ENCODE data around the gene CALR3.
"Not testable (repeated sequence)": the region's sequence is repeated elsewhere in the genome, so short reads cannot be mapped to it uniquely, and the experiment has no call there.

Gene CALR3

GRCh38 chr19:16452325-16452724 is 43.6 kb downstream of the CALR3 start:
- Histone ChIP-seq H3K4me2 (ENCODE audit: low read depth, low read length, poor library complexity, severe bottlenecking) (no peak overlapping the region), H3K9ac (ENCODE audit: low read depth, low read length, poor library complexity, severe bottlenecking) (no peak overlapping the region), H2AFZ (ENCODE audit: low read length) (no peak overlapping the region), H3K79me2 (ENCODE audit: insufficient read depth, low read length) (peaks cover 89% of the 10 kb centered on the region), H3K36me3 (ENCODE audit: insufficient read depth, low read length) (no peaks in the 10 kb centered on the region), H3K4me3 (ENCODE audit: low read length, poor library complexity, severe bottlenecking) (no peak overlapping the region), H3F3A (ENCODE audit: low read depth) (no peaks in the 10 kb centered on the region), H3K9me3 (ENCODE audit: insufficient read depth, low read depth, low read length) (no peaks in the 10 kb centered on the region), H3K9me2 (replicated peaks; ENCODE audit: low read depth, low read length) (no peaks in the 10 kb centered on the region), H4K20me1 (ENCODE audit: insufficient read depth, low read length, poor library complexity, severe bottlenecking) (peaks cover 15% of the 10 kb centered on the region), H3K27me3 (ENCODE audit: insufficient read depth, low read length, poor library complexity, severe bottlenecking) (no peaks in the 10 kb centered on the region), H3K4me1 (ENCODE audit: insufficient read depth, low read length, poor library complexity, severe bottlenecking) (peaks cover 22% of the 10 kb centered on the region)
- TF ChIP-seq CTCF (conservative IDR thresholded peaks at IDR 0.05; ENCODE audit: low read length): no peak
- no peak for TF ChIP-seq EZH2phosphoT487 (IDR thresholded peaks at IDR 0.05; ENCODE audit: borderline replicate concordance)

DNA sequence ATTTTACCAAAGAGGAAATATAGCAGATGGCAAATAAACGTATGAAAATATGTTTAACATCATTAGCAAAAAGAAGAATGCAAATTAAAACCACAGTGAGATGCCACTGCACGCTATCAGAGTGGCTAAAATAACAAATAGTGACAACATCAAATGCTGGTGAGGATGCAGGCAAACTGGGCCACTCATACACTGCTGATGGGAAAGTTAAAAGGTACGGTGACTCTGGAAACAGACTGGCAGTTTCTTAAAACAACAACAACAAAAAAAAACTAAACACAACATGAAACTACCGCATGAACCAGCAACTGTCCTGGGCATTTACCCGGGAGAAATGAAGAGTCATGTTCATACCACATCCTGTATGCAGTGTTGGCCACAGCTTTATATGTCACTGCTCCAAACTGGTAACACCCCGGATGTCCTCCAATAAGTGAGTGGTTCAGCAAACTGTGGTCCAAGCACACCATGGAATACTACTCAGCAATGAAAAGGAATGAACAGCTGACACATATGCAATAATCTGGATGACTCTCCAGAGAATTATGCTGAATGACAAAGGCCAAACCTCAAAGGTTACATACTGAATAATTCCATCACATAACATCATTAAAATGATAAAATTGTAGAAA is 46.5 kb downstream of the CALR3 start:
- Histone ChIP-seq H3K79me2 (ENCODE audit: insufficient read depth, low read length) (peaks cover 86% of the 10 kb centered on the region), H3K4me2 (ENCODE audit: low read depth, low read length, poor library complexity, severe bottlenecking) (no peak overlapping the region), H3K9ac (ENCODE audit: low read depth, low read length, poor library complexity, severe bottlenecking) (no peak overlapping the region), H3F3A (ENCODE audit: low read depth) (no peaks in the 10 kb centered on the region), H3K27me3 (ENCODE audit: insufficient read depth, low read length, poor library complexity, severe bottlenecking) (no peaks in the 10 kb centered on the region), H3K36me3 (ENCODE audit: insufficient read depth, low read length) (no peaks in the 10 kb centered on the region), H2AFZ (ENCODE audit: low read length) (no peak overlapping the region), H3K4me3 (ENCODE audit: low read length, poor library complexity, severe bottlenecking) (no peak overlapping the region), H3K9me2 (replicated peaks; ENCODE audit: low read depth, low read length) (no peaks in the 10 kb centered on the region), H4K20me1 (ENCODE audit: insufficient read depth, low read length, poor library complexity, severe bottlenecking) (peaks cover 11% of the 10 kb centered on the region), H3K9me3 (ENCODE audit: insufficient read depth, low read depth, low read length) (no peaks in the 10 kb centered on the region), H3K4me1 (ENCODE audit: insufficient read depth, low read length, poor library complexity, severe bottlenecking) (peaks cover 27% of the 10 kb centered on the region)
- TF ChIP-seq EZH2phosphoT487 (IDR thresholded peaks at IDR 0.05; ENCODE audit: borderline replicate concordance): no peak

- H3K4me2 ChIP-seq (ENCODE audit: low read depth, low read length, poor library complexity, severe bottlenecking); H3K4me3 ChIP-seq (ENCODE audit: low read length, poor library complexity, severe bottlenecking); H2AFZ ChIP-seq (ENCODE audit: low read length); H3K36me3 ChIP-seq (ENCODE audit: insufficient read depth, low read length); H3K9ac ChIP-seq (ENCODE audit: low read depth, low read length, poor library complexity, severe bottlenecking); H3F3A ChIP-seq (ENCODE audit: low read depth); H3K9me3 ChIP-seq (ENCODE audit: insufficient read depth, low read depth, low read length); H3K9me2 ChIP-seq (replicated peaks; ENCODE audit: low read depth, low read length); H3K27me3 ChIP-seq (ENCODE audit: insufficient read depth, low read length, poor library complexity, severe bottlenecking): not testable (repeated sequence)
- H3K79me2 ChIP-seq (ENCODE audit: insufficient read depth, low read length): peaks cover 86% of the 10 kb centered on the region
- peaks cover 31% of the 10 kb centered on the region for H3K4me1 ChIP-seq (ENCODE audit: insufficient read depth, low read length, poor library complexity, severe bottlenecking)
- peaks cover 11% of the 10 kb centered on the region for H4K20me1 ChIP-seq (ENCODE audit: insufficient read depth, low read length, poor library complexity, severe bottlenecking)
Observed at GRCh38 chr19:16448872-16449271, 47.1 kb downstream of the CALR3 start.

- Histone ChIP-seq H3K4me3 (ENCODE audit: low read length, poor library complexity, severe bottlenecking) (no peak overlapping the region), H3K4me1 (ENCODE audit: insufficient read depth, low read length, poor library complexity, severe bottlenecking) (peaks cover 31% of the 10 kb centered on the region), H3K9ac (ENCODE audit: low read depth, low read length, poor library complexity, severe bottlenecking) (no peak overlapping the region), H2AFZ (ENCODE audit: low read length) (no peak overlapping the region), H3F3A (ENCODE audit: low read depth) (no peaks in the 10 kb centered on the region), H3K27me3 (ENCODE audit: insufficient read depth, low read length, poor library complexity, severe bottlenecking) (no peaks in the 10 kb centered on the region), H3K9me2 (replicated peaks; ENCODE audit: low read depth, low read length) (no peaks in the 10 kb centered on the region), H4K20me1 (ENCODE audit: insufficient read depth, low read length, poor library complexity, severe bottlenecking) (peaks cover 11% of the 10 kb centered on the region), H3K9me3 (ENCODE audit: insufficient read depth, low read depth, low read length) (no peaks in the 10 kb centered on the region), H3K4me2 (ENCODE audit: low read depth, low read length, poor library complexity, severe bottlenecking) (no peak overlapping the region), H3K79me2 (ENCODE audit: insufficient read depth, low read length) (peaks cover 89% of the 10 kb centered on the region), H3K36me3 (ENCODE audit: insufficient read depth, low read length) (no peaks in the 10 kb centered on the region)
- no peak for TF ChIP-seq EZH2phosphoT487 (IDR thresholded peaks at IDR 0.05; ENCODE audit: borderline replicate concordance)
- no peak for TF ChIP-seq CTCF (conservative IDR thresholded peaks at IDR 0.05; ENCODE audit: low read length)
Observed at GRCh38 chr19:16446724-16447368, 49.1 kb downstream of the CALR3 start.
